Stimulated activated effector memory CD8-positive, alpha-beta T cell treated with anti-CD3 and anti-CD28 coated beads, Interleukin-12 subunit alpha, Interleukin-12 subunit beta, amount 100 ng/mL, for 72 hours (primary cell): ENCODE data around the gene PROC.

ENCODE experiments used
- ATAC-seq: fragments of 150-1000 bp; cut with Tn5 transposase; 2 replicates; pipeline ENCODE4 v1.10.0; 2021
- DNase-seq, 2 donors: peaks; one replicate each; pipeline ENCODE4 v3.0.0; 2021 to 2022; ENCODE audit warnings: low spot score in 2 of 2
- H3K27ac Mint-ChIP-seq: one replicate; pipeline ENCODE4 v1.8.0; 2022; ENCODE audit warnings: mild to moderate bottlenecking, mixed read lengths
- H3K36me3 Mint-ChIP-seq: one replicate; pipeline ENCODE4 v1.8.0; 2022; ENCODE audit warnings: mild to moderate bottlenecking, mixed read lengths
- H3K4me1 Mint-ChIP-seq: one replicate; pipeline ENCODE4 v1.8.0; 2022; ENCODE audit warnings: mixed read lengths
- H3K4me3 Mint-ChIP-seq: one replicate; pipeline ENCODE4 v1.8.0; 2022; ENCODE audit warnings: mild to moderate bottlenecking, mixed read lengths
- H3K9me3 Mint-ChIP-seq: one replicate; pipeline ENCODE4 v1.8.0; 2022; ENCODE audit warnings: mixed read lengths

Gene PROC

DNA sequence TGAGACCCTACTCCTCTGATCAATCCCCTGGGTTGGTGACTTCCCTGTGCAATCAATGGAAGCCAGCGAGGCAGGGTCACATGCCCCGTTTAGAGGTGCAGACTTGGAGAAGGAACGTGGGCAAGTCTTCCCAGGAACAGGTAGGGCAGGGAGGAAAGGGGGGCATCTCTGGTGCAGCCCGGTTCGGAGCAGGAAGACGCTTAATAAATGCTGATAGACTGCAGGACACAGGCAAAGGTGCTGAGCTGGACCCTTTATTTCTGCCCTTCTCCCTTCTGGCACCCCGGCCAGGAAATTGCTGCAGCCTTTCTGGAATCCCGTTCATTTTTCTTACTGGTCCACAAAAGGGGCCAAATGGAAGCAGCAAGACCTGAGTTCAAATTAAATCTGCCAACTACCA lies 821 bp upstream of the PROC start:
- DNase-seq = no peak
- no peak for ATAC-seq
- Mint-ChIP-seq H3K36me3 (no peaks in the 10 kb centered on the region), H3K9me3 (peaks cover 2% of the 10 kb centered on the region), H3K27ac (peak overlapping the region; percentile 68), H3K4me1 (peaks cover 33% of the 10 kb centered on the region), H3K4me3 (peak overlapping the region; percentile 82)

DNA sequence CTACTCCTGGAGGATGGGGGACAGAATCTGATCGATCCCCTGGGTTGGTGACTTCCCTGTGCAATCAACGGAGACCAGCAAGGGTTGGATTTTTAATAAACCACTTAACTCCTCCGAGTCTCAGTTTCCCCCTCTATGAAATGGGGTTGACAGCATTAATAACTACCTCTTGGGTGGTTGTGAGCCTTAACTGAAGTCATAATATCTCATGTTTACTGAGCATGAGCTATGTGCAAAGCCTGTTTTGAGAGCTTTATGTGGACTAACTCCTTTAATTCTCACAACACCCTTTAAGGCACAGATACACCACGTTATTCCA lies 844 bp downstream of the PROC start:
- Mint-ChIP-seq H3K36me3 (no peaks in the 10 kb centered on the region), H3K4me1 (peaks cover 33% of the 10 kb centered on the region), H3K4me3 (no peak overlapping the region), H3K27ac (no peak overlapping the region), H3K9me3 (no peaks in the 10 kb centered on the region)
- no peak for DNase-seq
- no peak for ATAC-seq

DNA sequence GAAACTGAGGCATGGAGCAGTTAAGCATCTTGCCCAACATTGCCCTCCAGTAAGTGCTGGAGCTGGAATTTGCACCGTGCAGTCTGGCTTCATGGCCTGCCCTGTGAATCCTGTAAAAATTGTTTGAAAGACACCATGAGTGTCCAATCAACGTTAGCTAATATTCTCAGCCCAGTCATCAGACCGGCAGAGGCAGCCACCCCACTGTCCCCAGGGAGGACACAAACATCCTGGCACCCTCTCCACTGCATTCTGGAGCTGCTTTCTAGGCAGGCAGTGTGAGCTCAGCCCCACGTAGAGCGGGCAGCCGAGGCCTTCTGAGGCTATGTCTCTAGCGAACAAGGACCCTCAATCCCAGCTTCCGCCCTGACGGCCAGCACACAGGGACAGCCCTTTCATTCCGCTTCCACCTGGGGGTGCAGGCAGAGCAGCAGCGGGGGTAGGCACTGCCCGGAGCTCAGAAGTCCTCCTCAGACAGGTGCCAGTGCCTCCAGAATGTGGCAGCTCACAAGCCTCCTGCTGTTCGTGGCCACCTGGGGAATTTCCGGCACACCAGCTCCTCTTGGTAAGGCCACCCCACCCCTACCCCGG lies 1.3 kb downstream of the PROC start:
- Mint-ChIP-seq H3K4me3 (no peak overlapping the region), H3K9me3 (no peaks in the 10 kb centered on the region), H3K4me1 (peaks cover 33% of the 10 kb centered on the region), H3K27ac (no peak overlapping the region), H3K36me3 (no peaks in the 10 kb centered on the region)
- ATAC-seq = no peak
- DNase-seq = no peak

DNA sequence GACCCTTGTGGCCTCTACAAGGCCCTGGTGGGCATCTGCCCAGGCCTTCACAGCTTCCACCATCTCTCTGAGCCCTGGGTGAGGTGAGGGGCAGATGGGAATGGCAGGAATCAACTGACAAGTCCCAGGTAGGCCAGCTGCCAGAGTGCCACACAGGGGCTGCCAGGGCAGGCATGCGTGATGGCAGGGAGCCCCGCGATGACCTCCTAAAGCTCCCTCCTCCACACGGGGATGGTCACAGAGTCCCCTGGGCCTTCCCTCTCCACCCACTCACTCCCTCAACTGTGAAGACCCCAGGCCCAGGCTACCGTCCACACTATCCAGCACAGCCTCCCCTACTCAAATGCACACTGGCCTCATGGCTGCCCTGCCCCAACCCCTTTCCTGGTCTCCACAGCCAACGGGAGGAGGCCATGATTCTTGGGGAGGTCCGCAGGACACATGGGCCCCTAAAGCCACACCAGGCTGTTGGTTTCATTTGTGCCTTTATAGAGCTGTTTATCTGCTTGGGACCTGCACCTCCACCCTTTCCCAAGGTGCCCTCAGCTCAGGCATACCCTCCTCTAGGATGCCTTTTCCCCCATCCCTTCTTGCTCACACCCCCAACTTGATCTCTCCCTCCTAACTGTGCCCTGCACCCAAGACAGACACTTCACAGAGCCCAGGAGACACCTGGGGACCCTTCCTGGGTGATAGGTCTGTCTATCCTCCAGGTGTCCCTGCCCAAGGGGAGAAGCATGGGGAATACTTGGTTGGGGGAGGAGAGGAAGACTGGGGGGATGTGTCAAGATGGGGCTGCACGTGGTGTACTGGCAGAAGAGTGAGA lies 2.0 kb downstream of the PROC start:
- no peaks in the 10 kb centered on the region for H3K9me3 Mint-ChIP-seq
- no peaks in the 10 kb centered on the region for H3K36me3 Mint-ChIP-seq
- H3K4me3 Mint-ChIP-seq = no peak overlapping the region
- DNase-seq (no peak), ATAC-seq (no peak)
- H3K4me1 Mint-ChIP-seq = peaks cover 33% of the 10 kb centered on the region
- peak overlapping the region; percentile 48 for H3K27ac Mint-ChIP-seq

DNA sequence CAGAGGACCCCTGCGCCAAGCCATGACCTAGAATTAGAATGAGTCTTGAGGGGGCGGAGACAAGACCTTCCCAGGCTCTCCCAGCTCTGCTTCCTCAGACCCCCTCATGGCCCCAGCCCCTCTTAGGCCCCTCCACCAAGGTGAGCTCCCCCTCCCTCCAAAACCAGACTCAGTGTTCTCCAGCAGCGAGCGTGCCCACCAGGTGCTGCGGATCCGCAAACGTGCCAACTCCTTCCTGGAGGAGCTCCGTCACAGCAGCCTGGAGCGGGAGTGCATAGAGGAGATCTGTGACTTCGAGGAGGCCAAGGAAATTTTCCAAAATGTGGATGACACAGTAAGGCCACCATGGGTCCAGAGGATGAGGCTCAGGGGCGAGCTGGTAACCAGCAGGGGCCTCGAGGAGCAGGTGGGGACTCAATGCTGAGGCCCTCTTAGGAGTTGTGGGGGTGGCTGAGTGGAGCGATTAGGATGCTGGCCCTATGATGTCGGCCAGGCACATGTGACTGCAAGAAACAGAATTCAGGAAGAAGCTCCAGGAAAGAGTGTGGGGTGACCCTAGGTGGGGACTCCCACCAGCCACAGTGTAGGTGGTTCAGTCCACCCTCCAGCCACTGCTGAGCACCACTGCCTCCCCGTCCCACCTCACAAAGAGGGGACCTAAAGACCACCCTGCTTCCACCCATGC lies 3.0 kb downstream of the PROC start:
- no peak overlapping the region for H3K27ac Mint-ChIP-seq
- peaks cover 27% of the 10 kb centered on the region for H3K4me1 Mint-ChIP-seq
- no peaks in the 10 kb centered on the region for H3K36me3 Mint-ChIP-seq
- ATAC-seq (no peak), DNase-seq (no peak)
- no peak overlapping the region for H3K4me3 Mint-ChIP-seq
- H3K9me3 Mint-ChIP-seq = no peaks in the 10 kb centered on the region

DNA sequence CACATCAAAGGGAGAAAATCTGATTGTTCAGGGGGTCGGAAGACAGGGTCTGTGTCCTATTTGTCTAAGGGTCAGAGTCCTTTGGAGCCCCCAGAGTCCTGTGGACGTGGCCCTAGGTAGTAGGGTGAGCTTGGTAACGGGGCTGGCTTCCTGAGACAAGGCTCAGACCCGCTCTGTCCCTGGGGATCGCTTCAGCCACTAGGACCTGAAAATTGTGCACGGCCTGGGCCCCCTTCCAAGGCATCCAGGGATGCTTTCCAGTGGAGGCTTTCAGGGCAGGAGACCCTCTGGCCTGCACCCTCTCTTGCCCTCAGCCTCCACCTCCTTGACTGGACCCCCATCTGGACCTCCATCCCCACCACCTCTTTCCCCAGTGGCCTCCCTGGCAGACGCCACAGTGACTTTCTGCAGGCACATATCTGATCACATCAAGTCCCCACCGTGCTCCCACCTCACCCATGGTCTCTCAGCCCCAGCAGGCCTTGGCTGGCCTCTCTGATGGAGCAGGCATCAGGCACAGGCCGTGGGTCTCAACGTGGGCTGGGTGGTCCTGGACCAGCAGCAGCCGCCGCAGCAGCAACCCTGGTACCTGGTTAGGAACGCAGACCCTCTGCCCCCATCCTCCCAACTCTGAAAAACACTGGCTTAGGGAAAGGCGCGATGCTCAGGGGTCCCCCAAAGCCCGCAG lies 3.8 kb downstream of the PROC start:
- Mint-ChIP-seq H3K4me3 (peak overlapping the region; percentile 13), H3K9me3 (no peaks in the 10 kb centered on the region), H3K27ac (no peak overlapping the region), H3K4me1 (peaks cover 20% of the 10 kb centered on the region), H3K36me3 (no peaks in the 10 kb centered on the region)
- no peak for DNase-seq
- no peak for ATAC-seq

DNA sequence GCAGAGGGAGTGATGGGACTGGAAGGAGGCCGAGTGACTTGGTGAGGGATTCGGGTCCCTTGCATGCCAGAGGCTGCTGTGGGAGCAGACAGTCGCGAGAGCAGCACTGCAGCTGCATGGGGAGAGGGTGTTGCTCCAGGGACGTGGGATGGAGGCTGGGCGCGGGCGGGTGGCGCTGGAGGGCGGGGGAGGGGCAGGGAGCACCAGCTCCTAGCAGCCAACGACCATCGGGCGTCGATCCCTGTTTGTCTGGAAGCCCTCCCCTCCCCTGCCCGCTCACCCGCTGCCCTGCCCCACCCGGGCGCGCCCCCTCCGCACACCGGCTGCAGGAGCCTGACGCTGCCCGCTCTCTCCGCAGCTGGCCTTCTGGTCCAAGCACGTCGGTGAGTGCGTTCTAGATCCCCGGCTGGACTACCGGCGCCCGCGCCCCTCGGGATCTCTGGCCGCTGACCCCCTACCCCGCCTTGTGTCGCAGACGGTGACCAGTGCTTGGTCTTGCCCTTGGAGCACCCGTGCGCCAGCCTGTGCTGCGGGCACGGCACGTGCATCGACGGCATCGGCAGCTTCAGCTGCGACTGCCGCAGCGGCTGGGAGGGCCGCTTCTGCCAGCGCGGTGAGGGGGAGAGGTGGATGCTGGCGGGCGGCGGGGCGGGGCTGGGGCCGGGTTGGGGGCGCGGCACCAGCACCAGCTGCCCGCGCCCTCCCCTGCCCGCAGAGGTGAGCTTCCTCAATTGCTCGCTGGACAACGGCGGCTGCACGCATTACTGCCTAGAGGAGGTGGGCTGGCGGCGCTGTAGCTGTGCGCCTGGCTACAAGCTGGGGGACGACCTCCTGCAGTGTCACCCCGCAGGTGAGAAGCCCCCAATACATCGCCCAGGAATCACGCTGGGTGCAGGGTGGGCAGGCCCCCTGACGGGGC lies 4.6 kb downstream of the PROC start:
- peaks cover 14% of the 10 kb centered on the region for H3K4me1 Mint-ChIP-seq
- no peak for DNase-seq
- H3K27ac Mint-ChIP-seq = no peak overlapping the region
- peak; percentile 52 for ATAC-seq
- H3K36me3 Mint-ChIP-seq = no peaks in the 10 kb centered on the region
- no peaks in the 10 kb centered on the region for H3K9me3 Mint-ChIP-seq
- H3K4me3 Mint-ChIP-seq = peak overlapping the region; percentile 13

DNA sequence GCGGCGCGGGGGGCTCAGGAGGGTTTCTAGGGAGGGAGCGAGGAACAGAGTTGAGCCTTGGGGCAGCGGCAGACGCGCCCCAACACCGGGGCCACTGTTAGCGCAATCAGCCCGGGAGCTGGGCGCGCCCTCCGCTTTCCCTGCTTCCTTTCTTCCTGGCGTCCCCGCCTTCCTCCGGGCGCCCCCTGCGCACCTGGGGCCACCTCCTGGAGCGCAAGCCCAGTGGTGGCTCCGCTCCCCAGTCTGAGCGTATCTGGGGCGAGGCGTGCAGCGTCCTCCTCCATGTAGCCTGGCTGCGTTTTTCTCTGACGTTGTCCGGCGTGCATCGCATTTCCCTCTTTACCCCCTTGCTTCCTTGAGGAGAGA lies 5.2 kb downstream of the PROC start:
- ATAC-seq (peak; percentile 14), DNase-seq (no peak)
- Mint-ChIP-seq H3K4me1 (peaks cover 14% of the 10 kb centered on the region), H3K36me3 (no peaks in the 10 kb centered on the region), H3K4me3 (peak overlapping the region; percentile 13), H3K9me3 (no peaks in the 10 kb centered on the region), H3K27ac (no peak overlapping the region)

DNA sequence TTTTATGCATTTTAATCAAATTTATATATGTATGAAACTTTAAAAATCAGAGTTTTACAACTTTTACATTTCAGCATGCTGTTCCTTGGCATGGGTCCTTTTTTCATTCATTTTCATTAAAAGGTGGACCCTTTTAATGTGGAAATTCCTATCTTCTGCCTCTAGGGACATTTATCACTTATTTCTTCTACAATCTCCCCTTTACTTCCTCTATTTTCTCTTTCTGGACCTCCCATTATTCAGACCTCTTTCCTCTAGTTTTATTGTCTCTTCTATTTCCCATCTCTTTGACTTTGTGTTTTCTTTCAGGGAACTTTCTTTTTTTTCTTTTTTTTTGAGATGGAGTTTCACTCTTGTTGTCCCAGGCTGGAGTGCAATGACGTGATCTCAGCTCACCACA lies 5.7 kb downstream of the PROC start:
- Mint-ChIP-seq H3K4me1 (peaks cover 14% of the 10 kb centered on the region), H3K4me3 (peak overlapping the region; percentile 13), H3K9me3 (no peaks in the 10 kb centered on the region), H3K27ac (no peak overlapping the region), H3K36me3 (no peaks in the 10 kb centered on the region)
- ATAC-seq (no peak), DNase-seq (no peak)

DNA sequence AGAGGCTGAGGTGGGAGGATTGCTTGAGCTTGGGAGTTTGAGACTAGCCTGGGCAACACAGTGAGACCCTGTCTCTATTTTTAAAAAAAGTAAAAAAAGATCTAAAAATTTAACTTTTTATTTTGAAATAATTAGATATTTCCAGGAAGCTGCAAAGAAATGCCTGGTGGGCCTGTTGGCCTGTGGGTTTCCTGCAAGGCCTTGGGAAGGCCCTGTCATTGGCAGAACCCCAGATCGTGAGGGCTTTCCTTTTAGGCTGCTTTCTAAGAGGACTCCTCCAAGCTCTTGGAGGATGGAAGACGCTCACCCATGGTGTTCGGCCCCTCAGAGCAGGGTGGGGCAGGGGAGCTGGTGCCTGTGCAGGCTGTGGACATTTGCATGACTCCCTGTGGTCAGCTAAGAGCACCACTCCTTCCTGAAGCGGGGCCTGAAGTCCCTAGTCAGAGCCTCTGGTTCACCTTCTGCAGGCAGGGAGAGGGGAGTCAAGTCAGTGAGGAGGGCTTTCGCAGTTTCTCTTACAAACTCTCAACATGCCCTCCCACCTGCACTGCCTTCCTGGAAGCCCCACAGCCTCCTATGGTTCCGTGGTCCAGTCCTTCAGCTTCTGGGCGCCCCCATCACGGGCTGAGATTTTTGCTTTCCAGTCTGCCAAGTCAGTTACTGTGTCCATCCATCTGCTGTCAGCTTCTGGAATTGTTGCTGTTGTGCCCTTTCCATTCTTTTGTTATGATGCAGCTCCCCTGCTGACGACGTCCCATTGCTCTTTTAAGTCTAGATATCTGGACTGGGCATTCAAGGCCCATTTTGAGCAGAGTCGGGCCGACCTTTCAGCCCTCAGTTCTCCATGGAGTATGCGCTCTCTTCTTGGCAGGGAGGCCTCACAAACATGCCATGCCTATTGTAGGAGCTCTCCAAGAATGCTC lies 6.6 kb downstream of the PROC start:
- DNase-seq = peak in 1 of 2 donors; percentile 46
- H3K27ac Mint-ChIP-seq = no peak overlapping the region
- H3K4me3 Mint-ChIP-seq = no peak overlapping the region
- ATAC-seq = no peak
- H3K9me3 Mint-ChIP-seq = no peaks in the 10 kb centered on the region
- peaks cover 14% of the 10 kb centered on the region for H3K4me1 Mint-ChIP-seq
- no peaks in the 10 kb centered on the region for H3K36me3 Mint-ChIP-seq

DNA sequence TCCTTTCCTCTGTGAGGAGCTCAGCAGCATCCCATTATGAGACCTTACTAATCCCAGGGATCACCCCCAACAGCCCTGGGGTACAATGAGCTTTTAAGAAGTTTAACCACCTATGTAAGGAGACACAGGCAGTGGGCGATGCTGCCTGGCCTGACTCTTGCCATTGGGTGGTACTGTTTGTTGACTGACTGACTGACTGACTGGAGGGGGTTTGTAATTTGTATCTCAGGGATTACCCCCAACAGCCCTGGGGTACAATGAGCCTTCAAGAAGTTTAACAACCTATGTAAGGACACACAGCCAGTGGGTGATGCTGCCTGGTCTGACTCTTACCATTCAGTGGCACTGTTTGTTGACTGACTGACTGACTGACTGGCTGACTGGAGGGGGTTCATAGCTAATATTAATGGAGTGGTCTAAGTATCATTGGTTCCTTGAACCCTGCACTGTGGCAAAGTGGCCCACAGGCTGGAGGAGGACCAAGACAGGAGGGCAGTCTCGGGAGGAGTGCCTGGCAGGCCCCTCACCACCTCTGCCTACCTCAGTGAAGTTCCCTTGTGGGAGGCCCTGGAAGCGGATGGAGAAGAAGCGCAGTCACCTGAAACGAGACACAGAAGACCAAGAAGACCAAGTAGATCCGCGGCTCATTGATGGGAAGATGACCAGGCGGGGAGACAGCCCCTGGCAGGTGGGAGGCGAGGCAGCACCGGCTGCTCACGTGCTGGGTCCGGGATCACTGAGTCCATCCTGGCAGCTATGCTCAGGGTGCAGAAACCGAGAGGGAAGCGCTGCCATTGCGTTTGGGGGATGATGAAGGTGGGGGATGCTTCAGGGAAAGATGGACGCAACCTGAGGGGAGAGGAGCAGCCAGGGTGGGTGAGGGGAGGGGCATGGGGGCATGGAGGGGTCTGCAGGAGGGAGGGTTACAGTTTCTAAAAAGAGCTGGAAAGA lies 7.6 kb downstream of the PROC start:
- Mint-ChIP-seq H3K4me3 (no peak overlapping the region), H3K9me3 (no peaks in the 10 kb centered on the region), H3K27ac (no peak overlapping the region), H3K36me3 (no peaks in the 10 kb centered on the region), H3K4me1 (peaks cover 14% of the 10 kb centered on the region)
- ATAC-seq = no peak
- DNase-seq = peak in 1 of 2 donors; percentile 45

DNA sequence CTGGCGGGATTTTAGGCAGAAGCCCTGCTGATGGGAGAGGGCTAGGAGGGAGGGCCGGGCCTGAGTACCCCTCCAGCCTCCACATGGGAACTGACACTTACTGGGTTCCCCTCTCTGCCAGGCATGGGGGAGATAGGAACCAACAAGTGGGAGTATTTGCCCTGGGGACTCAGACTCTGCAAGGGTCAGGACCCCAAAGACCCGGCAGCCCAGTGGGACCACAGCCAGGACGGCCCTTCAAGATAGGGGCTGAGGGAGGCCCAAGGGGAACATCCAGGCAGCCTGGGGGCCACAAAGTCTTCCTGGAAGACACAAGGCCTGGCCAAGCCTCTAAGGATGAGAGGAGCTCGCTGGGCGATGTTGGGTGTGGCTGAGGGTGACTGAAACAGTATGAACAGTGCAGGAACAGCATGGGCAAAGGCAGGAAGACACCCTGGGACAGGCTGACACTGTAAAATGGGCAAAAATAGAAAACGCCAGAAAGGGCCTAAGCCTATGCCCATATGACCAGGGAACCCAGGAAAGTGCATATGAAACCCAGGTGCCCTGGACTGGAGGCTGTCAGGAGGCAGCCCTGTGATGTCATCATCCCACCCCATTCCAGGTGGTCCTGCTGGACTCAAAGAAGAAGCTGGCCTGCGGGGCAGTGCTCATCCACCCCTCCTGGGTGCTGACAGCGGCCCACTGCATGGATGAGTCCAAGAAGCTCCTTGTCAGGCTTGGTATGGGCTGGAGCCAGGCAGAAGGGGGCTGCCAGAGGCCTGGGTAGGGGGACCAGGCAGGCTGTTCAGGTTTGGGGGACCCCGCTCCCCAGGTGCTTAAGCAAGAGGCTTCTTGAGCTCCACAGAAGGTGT lies 8.5 kb downstream of the PROC start:
- DNase-seq (peak in 1 of 2 donors; percentile 45), ATAC-seq (no peak)
- no peaks in the 10 kb centered on the region for H3K36me3 Mint-ChIP-seq
- H3K4me3 Mint-ChIP-seq = no peak overlapping the region
- peaks cover 14% of the 10 kb centered on the region for H3K4me1 Mint-ChIP-seq
- H3K9me3 Mint-ChIP-seq = no peaks in the 10 kb centered on the region
- H3K27ac Mint-ChIP-seq = no peak overlapping the region
